HG03469 (cell line): ENCODE results near the gene ATP6V0C.

Experiments
- ATAC-seq: cut with Tn5 transposase; IDR thresholded peaks from one replicate; pipeline ENCODE4 v1.9.1; 2021; ENCODE audit warnings: mild to moderate bottlenecking, moderate library complexity, moderate number of reproducible peaks; ENCODE audit not compliant: unreplicated experiment

Gene ATP6V0C

DNA sequence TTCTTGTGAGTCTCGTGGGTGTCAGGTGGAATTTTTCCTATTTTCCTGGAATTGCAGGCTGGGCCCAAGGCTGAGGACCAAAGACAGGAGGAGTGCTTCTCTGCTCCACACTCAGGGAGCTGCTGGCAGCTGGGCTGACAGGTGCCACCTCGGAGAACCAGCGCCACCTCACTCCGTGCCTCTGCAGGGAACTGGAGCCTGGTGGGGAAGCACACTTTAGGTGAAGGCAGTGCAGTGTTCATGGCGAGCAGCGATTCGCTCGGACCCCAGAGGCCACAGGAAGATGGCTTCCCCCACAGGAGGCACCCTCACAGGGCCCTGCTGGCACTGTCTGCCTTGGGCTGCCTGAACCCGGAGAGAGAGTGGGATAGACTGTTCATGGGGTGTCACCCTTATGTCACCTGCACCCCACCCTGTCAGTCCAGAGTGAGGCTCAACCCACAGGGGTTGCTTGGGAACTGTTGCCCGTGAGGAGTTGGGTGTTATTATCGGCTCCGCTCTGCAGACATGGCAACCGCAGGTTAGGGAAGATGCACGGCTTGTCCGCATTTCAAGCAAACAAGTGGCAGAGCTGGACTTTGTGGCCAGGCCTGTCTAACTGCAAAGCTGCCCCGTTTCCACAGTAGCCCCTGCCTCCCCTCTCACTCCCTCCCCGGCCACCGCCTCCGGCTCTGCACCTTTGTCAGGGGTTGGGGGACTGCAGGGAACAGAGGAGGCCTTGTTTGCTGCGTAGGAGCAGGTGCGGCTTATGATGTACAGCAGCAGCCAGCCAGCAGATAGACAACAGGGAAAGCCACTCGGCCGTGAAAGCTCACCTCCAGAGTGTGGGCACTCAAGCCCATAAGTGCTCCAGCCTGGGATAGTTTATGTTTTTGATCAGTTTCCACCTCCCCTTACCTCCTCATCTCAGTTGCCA lies 23.3 kb upstream of the ATP6V0C start:
- no peak for ATAC-seq

DNA sequence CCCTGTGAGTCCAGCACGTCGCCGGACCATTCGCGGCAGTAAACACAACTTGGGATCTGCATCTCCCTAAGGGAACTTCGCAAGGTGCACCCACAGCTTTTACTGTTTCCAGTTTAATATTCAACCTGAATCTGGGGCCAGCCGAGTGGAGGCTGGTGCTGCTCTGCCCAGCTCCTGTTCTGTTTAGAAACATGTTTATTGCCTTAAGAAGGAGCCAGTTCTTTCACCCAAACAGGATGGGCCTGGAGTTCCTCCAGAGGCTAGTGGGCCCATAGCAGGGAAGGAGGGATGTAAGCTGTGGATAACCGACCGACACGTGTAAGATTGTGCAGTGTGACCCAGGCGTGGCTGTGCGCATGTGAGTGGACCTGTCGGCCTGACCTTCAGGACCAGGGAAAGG lies 21.5 kb upstream of the ATP6V0C start:
- ATAC-seq = no peak

DNA sequence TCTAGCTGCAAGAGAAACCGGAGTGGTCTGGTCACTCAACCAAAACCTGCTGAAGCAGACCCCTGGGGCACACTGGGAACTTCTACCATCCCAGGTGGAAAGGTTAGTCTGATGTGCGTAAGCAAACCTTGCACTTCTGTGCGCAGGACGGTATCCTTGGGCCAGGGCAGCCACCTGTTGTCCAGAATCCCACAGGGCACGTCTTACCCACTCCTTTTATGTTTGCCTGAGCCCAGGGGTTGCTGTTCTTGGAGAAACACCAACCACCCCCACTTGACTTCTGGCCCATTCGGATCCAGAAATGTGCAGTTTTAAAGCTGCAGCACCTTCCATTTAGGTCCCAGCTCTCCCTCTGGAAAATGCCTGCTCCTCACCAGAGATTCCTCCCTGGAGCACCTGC lies 20.1 kb upstream of the ATP6V0C start:
- no peak for ATAC-seq

DNA sequence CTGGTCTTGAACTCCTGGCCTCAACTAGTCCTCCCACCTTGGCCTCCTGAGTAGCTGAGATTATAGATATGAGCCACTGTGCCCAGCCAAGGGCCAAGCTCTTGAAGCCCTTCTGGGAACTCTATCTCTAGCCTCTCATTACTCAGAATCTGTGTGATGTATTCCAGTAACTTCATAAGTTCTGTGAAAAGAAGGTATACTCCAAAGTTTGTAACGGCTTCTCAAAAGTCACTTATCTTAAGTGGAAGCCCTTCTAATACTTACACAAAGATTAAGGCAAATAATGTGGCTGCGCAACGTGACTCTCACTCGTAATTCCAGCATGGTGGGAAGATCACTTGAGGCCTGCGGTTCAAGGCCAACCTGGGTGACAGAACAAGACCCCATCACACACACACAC lies 19.1 kb upstream of the ATP6V0C start:
- no peak for ATAC-seq

DNA sequence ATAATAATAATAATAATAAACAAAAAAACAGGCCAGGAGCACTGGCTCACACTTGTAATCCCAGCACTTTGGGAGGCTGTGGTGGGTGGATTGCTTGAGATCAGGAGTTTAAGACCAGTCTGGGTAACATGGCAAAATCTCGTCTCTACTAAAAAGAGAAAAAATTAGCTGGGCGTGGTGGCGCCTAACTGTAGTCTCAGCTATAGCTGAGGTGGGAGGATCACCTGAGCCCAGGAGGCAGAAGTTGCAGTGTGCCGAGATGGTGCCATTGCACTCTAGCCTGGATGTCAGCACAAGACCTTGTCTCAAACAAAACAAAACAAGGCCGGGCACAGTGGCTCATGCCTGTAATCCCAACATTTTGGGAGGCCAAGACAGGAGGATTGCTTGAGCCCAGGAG lies 18.7 kb upstream of the ATP6V0C start:
- ATAC-seq = no peak

DNA sequence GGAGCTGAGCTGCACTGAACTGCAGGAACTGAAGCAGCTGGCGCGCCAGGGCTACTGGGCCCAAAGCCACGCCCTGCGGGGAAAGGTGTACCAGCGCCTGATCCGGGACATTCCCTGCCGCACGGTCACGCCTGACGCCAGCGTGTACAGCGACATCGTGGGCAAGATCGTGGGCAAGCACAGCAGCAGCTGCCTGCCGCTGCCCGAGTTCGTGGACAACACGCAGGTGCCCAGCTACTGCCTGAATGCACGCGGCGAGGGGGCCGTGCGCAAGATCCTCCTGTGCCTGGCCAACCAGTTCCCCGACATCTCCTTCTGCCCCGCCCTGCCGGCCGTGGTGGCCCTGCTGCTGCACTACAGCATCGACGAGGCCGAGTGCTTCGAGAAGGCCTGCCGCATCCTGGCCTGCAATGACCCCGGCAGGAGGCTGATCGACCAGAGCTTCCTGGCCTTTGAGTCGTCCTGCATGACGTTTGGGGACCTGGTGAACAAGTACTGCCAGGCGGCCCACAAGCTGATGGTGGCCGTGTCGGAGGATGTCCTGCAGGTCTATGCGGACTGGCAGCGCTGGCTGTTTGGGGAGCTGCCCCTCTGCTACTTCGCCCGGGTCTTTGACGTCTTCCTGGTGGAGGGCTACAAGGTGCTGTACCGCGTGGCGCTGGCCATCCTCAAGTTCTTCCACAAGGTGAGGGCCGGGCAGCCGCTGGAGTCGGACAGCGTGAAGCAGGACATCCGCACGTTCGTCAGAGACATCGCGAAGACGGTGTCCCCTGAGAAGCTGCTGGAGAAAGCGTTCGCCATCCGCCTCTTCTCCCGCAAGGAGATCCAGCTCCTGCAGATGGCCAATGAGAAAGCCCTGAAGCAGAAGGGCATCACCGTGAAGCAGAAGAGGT lies 17.3 kb upstream of the ATP6V0C start:
- no peak for ATAC-seq

DNA sequence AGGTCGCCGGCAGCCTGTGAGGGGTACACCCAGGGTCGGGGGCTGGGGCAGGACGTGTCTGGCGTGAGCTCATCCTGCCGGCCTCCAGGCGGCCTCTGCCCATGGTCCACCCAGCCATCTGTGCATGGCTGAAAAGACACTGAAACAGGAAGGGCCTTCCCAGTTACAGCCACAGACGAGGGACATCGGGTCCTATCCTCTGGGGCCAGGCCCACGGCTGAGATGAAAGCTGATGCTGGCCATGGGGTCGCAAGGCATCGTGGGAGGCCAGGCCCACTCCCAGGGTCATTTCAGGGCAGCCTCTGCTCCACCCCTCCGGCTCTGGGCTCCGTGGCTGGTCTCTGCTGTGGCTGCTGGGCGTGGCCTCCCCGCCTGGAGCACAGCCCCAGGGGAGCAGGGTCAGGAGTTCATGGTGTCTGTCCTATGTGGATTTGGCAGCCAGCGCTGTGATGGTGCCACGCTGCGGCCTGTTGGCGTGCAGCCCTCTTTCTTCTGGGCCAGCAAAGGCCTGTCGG lies 16.6 kb upstream of the ATP6V0C start:
- ATAC-seq = no peak

DNA sequence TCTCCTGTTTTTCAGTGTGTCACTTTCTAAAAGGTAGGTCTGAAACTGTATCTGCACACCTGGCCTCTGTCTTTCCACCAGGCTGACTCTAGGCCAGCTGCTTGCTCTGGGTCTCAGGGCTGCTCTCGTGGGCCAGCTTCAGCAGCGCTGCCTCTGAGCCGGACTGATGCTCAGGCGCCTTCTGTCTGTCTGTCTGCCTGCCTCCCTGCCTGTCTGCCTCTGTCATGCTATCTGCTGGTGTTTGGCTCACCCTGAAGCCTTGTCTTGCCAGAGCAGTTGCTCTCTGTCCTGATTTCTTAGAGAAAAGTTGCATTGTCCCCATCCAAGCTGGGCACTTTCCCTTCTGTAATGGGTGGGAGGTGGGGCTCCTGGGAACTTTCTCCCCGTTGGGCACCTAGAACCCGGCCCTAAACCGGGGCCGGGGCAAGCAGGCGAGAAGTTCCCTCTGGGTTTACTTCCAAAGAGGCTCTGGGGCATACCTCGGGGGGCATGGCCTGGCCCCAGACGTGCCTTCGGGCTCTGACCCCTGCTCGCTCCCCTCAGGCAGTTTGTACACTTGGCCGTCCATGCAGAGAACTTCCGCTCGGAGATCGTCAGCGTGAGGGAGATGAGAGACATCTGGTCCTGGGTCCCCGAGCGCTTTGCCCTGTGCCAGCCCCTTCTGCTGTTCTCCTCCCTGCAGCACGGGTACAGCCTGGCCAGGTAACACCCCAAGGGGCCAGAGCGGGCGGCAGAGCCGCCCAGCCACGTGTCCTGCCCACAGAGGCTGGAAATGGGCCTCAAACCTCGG lies 15.9 kb upstream of the ATP6V0C start:
- no peak for ATAC-seq

DNA sequence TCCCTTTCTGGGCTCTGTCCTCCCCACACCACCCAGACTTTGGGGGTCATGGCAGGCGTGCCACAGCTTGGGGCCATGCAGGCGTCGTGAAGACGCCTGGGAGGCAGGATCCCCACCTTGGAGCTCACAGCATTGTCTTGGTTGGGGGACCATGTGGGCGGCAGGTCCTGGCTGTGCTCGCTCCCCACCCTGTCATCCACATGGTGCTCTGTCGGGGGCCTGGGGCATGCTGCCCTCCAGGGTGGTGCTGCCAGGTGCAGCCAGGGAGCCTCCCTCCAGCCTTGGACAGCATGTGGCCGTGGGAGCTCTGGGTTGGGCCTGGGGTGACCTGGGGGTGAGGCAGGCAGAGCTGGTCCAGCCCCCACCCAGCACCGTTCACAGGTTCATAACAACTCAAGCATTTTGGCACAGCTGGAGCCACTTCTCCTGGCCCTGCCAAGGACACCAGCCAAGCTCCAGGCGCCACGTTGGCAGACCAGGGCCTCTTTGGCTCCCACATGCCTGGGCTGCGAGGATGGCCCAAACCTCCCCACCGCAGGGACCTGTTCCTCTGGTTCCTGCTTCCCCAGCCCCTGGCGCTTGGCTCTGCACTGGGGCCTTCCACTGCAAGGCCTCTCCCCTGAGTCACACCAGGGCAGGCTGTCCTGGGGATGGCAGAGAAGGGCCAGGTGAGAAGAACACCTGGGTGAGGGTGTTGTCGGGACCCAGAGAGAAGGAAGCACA lies 15.1 kb upstream of the ATP6V0C start:
- ATAC-seq = no peak

DNA sequence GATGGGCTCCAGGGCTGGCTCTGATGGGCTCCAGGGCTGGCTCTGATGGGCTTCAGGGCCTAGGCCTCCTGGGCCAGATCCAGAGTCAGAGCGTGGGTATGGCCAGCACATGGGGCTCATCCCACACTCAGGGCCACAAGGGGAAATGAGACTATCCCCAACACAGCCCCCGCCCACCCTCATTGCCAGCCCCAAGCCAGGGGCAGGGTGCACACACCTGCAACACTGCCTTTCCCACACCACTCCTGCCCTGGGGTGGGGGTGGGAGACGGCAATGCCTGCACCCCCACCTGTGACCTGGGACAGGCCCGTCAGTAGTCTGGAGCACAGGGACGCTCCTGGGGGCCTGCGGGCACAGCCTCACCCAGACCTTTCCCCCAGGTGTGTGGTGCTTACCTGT lies 14.3 kb upstream of the ATP6V0C start:
- ATAC-seq = no peak

DNA sequence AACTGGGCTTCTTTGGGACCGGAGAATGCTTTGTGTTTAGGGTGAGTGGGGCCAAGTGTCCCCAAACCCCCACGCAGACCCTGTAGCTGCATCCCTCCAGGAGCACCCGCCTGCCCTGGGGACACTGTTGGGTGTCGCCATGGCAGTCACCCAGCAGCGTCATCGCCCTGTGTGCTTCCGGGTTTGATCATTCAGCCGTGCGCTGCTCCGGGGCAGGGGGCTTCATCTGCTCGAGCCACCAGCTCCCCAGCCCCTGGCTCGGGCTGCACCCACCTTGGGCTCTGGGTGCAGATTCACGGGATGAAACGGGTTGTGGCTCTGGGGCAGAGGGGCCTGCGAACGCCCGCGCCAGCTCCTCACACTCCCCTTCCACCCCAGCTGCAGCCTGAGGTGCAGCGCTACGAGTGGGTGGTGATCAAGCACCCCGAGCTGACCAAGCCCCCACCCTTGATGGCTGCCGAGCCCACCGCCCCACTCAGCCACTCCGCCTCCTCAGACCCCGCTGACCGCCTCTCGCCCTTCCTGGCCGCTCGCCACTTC lies 13.8 kb upstream of the ATP6V0C start:
- no peak for ATAC-seq

DNA sequence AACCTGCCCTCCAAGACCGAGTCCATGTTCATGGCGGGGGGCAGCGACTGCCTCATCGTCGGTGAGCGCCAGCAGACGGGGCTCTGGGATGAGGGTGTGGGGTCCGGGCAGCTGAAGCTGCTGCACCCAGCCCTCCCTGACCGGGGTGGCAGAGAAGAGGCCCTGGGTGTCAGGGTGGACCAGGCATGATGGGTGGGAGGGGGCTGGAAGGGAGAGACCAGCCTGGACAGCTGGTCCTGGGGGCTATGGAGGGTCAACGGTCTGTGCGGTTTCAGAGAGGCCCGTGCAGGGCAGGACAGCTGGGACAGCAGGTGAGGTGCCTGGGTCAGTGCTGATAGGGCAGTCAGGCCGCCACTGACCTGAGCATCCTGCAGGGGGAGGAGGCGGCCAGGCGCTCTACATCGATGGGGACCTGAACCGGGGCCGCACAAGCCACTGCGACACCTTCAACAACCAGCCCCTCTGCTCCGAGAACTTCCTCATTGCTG lies 13.3 kb upstream of the ATP6V0C start:
- no peak for ATAC-seq

DNA sequence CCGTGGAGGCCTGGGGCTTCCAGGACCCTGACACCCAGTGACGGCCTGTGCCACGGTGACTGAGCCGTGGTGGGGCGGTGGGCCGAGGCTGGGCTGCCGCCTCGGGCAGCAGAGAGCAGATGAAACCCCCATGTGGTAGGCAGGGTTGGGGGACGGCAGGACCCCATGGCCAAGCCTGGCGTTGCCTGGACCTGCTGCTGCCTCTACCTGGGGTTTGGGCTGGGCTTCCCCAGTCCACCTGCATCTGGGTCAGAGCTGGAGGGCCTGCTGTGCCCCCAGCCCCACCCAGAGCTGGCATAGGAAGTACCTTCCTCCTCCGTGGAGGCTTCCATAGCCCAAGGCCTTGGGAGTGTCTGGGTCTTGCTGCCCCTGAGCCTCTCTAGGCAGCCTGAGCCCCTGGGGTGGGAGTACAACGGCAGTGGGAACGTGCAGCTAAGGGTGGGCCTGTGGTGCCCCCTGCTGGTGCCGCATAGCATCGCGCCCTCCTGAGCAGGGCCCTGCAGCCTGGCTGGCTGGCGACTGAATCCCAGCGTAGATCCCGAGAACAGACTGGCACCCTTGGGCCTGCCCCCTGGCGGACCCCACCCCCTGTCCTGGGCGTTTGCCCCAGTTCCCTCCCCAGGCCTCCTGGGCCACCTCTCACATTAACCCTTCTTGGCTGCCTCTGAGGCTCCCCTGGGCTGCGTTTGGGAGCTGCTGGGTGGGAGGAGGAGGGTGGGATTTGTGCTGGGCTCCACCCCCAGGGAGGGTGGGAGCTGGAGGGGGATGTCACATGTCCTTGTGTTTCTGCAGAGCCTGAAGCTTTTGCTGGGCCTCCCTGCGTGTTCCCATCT lies 12.6 kb upstream of the ATP6V0C start:
- no peak for ATAC-seq

DNA sequence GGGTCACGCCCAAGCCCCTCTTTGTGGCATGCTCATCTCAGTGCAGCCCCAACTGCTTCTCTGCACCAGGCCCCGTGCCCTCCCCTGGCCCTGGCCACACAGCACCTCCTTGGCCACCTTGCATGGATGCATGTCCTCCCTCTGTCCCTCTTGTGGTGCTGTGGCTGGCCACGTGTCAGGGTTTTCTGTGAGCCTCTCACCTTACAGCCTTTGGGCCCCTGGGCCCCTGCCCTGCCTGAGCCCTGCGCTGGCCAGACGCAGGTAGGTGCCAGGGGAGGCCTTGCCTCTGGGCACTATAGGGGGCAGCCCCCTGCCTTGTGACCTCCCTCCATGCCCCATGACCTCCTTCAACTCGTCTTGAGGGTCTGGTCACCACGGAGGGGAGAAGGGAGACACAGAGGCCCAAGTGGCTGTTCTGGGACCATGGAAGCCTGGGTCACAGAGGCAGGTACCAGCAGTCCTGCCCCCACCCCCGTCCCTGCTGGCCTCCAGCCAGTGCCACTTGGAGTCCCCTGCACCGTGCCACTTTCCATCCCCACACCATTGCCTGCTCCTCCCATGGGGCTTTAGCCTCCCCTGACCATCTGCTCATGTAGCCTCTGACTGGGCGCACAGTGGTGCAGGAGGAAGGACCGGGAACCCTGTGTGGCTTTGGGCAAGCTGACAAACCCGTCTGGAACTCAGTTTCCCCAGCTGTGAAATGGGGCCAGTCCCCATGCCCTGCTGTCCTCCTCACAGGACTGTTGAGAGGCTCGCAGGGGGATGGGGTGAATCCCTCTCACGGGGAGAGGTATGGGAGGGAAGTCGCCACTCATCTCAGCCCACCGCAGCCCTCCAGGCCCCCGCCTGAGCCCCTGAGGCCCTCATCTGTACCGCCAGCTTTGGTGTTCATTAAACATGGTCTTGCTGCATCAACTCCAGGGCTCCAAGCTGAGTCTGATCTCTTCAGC lies 11.5 kb upstream of the ATP6V0C start:
- no peak for ATAC-seq

DNA sequence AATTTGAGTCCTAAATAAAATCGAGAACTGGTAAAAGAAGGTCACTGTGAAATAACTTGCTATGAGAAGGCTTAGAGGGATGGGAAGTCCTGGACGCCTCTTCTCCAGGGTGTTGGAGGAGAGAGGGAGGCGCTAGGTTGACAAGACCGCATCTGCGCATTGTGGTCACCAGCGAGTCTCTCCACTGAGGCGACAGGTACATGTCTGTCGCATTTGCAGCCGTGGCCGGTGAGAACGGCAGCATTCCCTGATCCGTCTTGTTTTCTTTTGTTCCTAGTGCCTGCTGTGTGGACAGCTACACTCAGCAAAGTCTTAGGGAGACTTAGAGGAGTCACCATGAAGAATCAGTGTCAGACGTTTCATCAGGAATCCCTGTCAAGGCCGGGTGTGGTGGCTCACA lies 8.1 kb upstream of the ATP6V0C start:
- no peak for ATAC-seq

DNA sequence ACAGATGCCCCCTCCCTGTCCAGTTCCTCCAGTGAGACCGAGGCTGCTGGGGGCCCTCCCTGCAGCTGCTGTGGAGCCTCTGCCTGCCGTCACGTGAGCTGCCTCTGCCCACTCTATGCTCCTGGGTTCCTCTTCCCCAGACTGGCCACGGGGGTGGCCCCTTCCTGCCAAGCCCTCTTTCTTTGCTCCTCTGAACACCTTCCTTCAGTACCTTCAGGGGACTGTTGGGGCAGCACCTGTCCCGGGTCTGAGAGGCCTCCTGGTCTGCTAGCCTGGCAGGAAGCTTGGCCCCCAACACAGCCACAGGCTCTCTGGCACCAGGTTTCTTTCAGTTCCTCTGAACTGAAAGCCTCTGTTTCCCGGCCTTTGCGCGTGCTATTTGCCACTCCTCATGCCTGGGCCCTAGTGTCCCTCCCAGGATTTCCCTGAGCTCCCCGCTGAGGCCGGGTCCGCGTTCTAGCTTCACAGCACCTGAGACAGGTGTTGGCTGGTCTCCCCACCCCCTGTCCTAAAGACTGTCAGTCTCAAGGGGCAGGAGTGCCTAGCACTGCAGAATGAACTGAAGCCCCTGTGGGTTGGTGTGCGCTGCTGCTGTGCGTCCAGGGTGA lies 6.6 kb upstream of the ATP6V0C start:
- ATAC-seq = peak; percentile 48

DNA sequence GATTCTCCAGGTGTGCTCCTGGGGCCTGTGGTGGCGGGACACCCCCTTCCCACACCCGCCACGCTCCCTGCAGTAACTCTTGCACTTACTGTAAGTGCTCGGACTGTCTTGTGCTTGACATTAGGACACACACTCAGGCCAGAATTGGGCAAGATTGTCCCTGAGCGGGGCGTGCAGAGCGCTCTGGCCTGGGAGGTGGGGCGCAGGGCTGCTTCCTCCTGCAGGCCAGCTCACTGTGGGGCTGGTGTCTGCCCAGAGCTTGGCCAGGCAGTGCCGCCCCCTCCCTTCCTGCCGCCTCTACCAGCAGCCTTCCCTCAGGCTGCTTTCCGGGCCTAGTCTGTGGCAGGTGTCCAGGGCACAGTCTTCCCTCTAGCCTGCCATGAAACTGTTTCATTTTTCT lies 6.1 kb upstream of the ATP6V0C start:
- ATAC-seq = peak; percentile 14
